Colonic mucosa (tissue), 4 donors: ENCODE results near the gene IL1B. TPM values are rescaled to one million over a fixed set of nuclear protein-coding genes. Genes with fewer than 3 reads are reported as not detected.
A peak's percentile ranks its signal among the peaks of the same experiment; 100 is the strongest.

Source experiments
- DNase-seq: peaks from one replicate; pipeline ENCODE4 v3.0.0-alpha.2; 2020
- H3K27ac ChIP-seq: fragments of 200-600 bp; one replicate; pipeline ENCODE4 v1.8.0; 2021
- H3K27me3 ChIP-seq: fragments of 200-600 bp; one replicate; pipeline ENCODE4 v1.8.0; 2021
- H3K36me3 ChIP-seq: fragments of 200-600 bp; one replicate; pipeline ENCODE4 v1.8.0; 2021
- H3K4me1 ChIP-seq: fragments of 200-600 bp; one replicate; pipeline ENCODE4 v1.8.0; 2021; ENCODE audit warnings: mild to moderate bottlenecking
- H3K4me3 ChIP-seq: fragments of 200-600 bp; one replicate; pipeline ENCODE4 v1.8.0; 2021
- H3K9ac ChIP-seq, 2 donors: one replicate each; pipeline ENCODE4 v1.7.0; 2013; ENCODE audit warnings: control low read depth in 2 of 2, low read depth in 2 of 2, low read length in 2 of 2
- H3K9me3 ChIP-seq: fragments of 200-600 bp; one replicate; pipeline ENCODE4 v1.8.0; 2021
- CTCF ChIP-seq: fragments of 200-600 bp; IDR thresholded peaks from one replicate; pipeline ENCODE4 v1.8.0; 2022; ENCODE audit warnings: antibody characterized with exemption, mild to moderate bottlenecking
- intact Hi-C: fragments of 100-400 bp; cut with DNase I; formaldehyde crosslinking; loops from one replicate; pipeline ENCODE4 v1.14.1; 2022
- total RNA-seq, 2 donors: library from RNA; stranded (reverse); fragmentation: NEBNext Ultra II Directional in 1 of 2; extraction: Animal tissue kit (Norgen Biotek cat#: 25700) in 1 of 2; gene quantifications; one replicate each; pipeline ENCODE4 v1.2.1, GENCODE V29; 2021
- donor health status: healthy.
- donor health status: DM: no; HTN: no; CAD: no.
- donor health status: DM: no; HTN: no; CAD: no.

The IL1B gene
- total RNA-seq, 2 donors from 2014 or later: 1.6 to 5.7 TPM

GRCh38 chr2:112876971-112877361 is 40.4 kb upstream of the IL1B start:
- Histone ChIP-seq H3K4me3 (no peak overlapping the region), H3K27ac (no peak overlapping the region), H3K36me3 (no peaks in the 10 kb centered on the region), H3K9me3 (no peaks in the 10 kb centered on the region), H3K4me1 (no peaks in the 10 kb centered on the region), H3K9ac (no peak overlapping the region), H3K27me3 (no peaks in the 10 kb centered on the region)
- no peak for TF ChIP-seq CTCF
- intact Hi-C loops: no loop called here
- no peak for DNase-seq

GRCh38 chr2:112876257-112876970 is 39.8 kb upstream of the IL1B start:
- H3K27me3 ChIP-seq: no peaks in the 10 kb centered on the region
- H3K9ac ChIP-seq: no peak overlapping the region
- no peaks in the 10 kb centered on the region for H3K36me3 ChIP-seq
- no peak for TF ChIP-seq CTCF
- H3K4me1 ChIP-seq: peaks cover under 1% of the 10 kb centered on the region
- no peak for DNase-seq
- H3K4me3 ChIP-seq: no peak overlapping the region
- no peaks in the 10 kb centered on the region for H3K9me3 ChIP-seq
- no peak overlapping the region for H3K27ac ChIP-seq
- intact Hi-C loops: no loop called here

GRCh38 chr2:112870841-112871835 is 34.6 kb upstream of the IL1B start:
- peaks cover 11% of the 10 kb centered on the region for H3K4me1 ChIP-seq
- H3K9me3 ChIP-seq: no peaks in the 10 kb centered on the region
- intact Hi-C loops: no loop called here
- H3K9ac ChIP-seq: peak overlapping the region in 1 of 2 donors; percentile 55
- H3K36me3 ChIP-seq: no peaks in the 10 kb centered on the region
- DNase-seq: no peak
- H3K4me3 ChIP-seq: no peak overlapping the region
- H3K27ac ChIP-seq: peak overlapping the region; percentile 7
- H3K27me3 ChIP-seq: no peaks in the 10 kb centered on the region
- TF ChIP-seq CTCF: no peak

GRCh38 chr2:112869258-112869842 is 32.8 kb upstream of the IL1B start:
- no peaks in the 10 kb centered on the region for H3K27me3 ChIP-seq
- peak; percentile 98 for DNase-seq
- no peaks in the 10 kb centered on the region for H3K36me3 ChIP-seq
- peak overlapping the region; percentile 25 for H3K27ac ChIP-seq
- no peaks in the 10 kb centered on the region for H3K9me3 ChIP-seq
- H3K4me1 ChIP-seq: peaks cover 11% of the 10 kb centered on the region
- TF ChIP-seq CTCF: no peak
- H3K9ac ChIP-seq: peak overlapping the region in 1 of 2 donors; percentile 7
- H3K4me3 ChIP-seq: no peak overlapping the region
- intact Hi-C loops: no loop called here
